Measurements from ENCODE around the gene LMOD3.

LMOD3 gene

DNA sequence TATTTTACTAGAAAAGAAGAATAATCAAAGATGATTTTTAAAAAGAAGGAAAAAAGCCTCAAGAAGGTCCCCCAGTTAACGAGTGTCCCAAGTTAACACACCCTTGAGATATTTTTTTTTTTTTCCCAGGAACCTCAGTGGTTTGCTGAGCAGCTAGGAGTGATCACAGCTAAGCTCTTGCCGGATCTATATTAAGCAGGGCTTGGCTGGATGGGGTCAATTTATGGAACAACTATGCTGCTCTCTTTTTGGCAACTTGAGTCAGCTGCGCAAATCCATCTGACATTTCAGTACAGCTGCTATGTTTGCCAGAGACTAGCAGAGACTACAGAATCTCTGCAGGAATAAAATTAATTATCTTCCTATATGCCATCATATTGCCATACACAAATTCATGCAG is at the start of gene LMOD3:
Gene LMOD3 (minus strand): TSS at position 193 of the 400 bp plus-strand sequence. CDS start 209 bp downstream, outside the sequence.
- no peak within 1 kb of the TSS for H3K4me3 ChIP-seq (ENCODE audit: low read depth, low read length)
- no peak for DNase-seq (ENCODE audit: low read depth, low spot score)
- in situ Hi-C loops (cut with HindIII; ENCODE audit: low sequenced_read_pairs) = no loop called here
- TF ChIP-seq, protein P1, sequence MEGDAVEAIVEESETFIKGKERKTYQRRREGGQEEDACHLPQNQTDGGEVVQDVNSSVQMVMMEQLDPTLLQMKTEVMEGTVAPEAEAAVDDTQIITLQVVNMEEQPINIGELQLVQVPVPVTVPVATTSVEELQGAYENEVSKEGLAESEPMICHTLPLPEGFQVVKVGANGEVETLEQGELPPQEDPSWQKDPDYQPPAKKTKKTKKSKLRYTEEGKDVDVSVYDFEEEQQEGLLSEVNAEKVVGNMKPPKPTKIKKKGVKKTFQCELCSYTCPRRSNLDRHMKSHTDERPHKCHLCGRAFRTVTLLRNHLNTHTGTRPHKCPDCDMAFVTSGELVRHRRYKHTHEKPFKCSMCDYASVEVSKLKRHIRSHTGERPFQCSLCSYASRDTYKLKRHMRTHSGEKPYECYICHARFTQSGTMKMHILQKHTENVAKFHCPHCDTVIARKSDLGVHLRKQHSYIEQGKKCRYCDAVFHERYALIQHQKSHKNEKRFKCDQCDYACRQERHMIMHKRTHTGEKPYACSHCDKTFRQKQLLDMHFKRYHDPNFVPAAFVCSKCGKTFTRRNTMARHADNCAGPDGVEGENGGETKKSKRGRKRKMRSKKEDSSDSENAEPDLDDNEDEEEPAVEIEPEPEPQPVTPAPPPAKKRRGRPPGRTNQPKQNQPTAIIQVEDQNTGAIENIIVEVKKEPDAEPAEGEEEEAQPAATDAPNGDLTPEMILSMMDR (IDR thresholded peaks at IDR 0.05; ENCODE audit: low read depth, low read length) = no peak

DNA sequence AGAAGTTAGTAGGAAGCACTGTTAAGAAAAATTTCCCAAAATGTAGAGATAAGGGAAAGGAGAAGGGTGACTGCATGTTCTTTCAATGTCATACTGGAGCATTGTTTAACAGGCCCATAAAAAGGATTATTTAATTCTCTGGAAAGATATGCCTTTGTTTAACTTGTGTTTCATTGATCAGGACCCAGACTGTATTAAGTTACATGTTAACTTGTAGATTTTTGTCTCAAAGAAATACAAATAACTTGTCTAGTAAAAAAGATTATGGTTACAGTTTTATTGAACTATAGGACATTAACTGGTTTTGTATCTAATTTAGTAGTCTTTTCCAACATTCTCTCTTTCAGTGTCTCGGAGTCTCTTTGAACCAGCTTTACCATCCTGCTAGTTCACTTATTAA is 49.7 kb upstream of the LMOD3 start:
- H3K4me3 ChIP-seq (ENCODE audit: low read depth, low read length) = no peak overlapping the region
- no peak for DNase-seq (ENCODE audit: low read depth, low spot score)
- in situ Hi-C loops (cut with HindIII; ENCODE audit: low sequenced_read_pairs) = no loop called here
- TF ChIP-seq, protein P1 (IDR thresholded peaks at IDR 0.05; ENCODE audit: low read depth, low read length) = no peak

DNA sequence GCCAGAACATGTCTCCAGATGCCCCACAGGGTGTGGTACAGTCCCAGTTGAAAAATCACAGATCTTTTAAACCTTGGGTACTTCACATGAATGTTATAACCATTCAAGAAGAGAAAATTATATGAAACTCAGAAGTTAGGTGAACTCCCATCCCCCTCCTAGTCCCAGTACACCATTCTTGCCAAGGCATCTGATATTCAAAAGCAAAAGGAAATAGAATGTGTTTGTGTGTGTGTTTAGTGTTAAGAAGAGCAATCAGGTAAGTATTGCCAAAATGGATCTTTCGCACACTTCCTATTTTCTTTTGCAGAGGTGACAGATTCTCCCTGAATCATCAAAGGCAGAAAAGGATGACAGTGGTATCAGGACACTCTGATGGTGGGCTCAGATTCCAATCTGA is 44.1 kb upstream of the LMOD3 start:
- H3K4me3 ChIP-seq (ENCODE audit: low read depth, low read length) = no peak overlapping the region
- in situ Hi-C loops (cut with HindIII; ENCODE audit: low sequenced_read_pairs) = no loop called here
- no peak for DNase-seq (ENCODE audit: low read depth, low spot score)
- TF ChIP-seq, protein P1 (IDR thresholded peaks at IDR 0.05; ENCODE audit: low read depth, low read length) = no peak

DNA sequence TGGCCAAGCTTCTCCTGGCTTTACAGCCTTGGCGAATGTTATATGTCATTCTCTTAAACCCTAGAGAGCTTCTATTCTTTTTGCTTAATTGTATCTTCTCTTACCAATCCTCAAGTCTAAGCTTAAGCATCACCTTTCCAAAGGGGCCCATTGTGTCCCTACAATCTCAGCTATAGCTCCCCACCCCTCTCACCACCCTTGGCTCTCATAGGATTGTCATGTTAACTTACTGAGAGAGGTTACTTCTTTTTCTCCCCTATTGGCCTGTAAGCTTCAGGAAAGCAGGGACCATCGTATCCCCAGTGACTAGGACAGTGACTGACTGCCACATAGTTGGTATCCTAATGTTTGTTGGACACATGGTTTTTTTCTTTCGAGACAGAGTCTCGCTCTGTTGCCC is 43.3 kb upstream of the LMOD3 start:
- no peak overlapping the region for H3K4me3 ChIP-seq (ENCODE audit: low read depth, low read length)
- in situ Hi-C loops (cut with HindIII; ENCODE audit: low sequenced_read_pairs) = no loop called here
- TF ChIP-seq, protein P1 (IDR thresholded peaks at IDR 0.05; ENCODE audit: low read depth, low read length) = no peak
- DNase-seq (ENCODE audit: low read depth, low spot score) = no peak

DNA sequence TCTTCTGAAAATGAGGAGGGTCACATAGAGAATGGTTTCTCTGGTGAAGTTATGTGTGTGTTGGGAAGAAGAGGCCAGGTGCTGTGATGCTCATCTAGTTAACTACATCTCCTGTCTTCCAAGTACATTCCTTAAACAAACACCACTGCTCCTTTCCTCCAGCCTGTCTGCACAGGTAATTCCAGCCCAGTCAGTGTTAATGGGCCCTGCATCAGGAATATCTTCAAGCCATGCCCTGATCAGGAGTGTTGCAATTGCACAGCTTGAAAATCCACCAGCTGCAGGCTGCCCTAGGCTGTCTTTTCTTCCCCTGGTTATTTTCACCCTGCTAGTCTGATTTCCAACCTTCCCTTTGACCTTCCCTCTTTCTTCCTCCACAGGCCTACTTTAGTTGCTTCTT is 41.9 kb upstream of the LMOD3 start:
- TF ChIP-seq, protein P1 (IDR thresholded peaks at IDR 0.05; ENCODE audit: low read depth, low read length) = no peak
- in situ Hi-C loops (cut with HindIII; ENCODE audit: low sequenced_read_pairs) = no loop called here
- DNase-seq (ENCODE audit: low read depth, low spot score) = no peak

DNA sequence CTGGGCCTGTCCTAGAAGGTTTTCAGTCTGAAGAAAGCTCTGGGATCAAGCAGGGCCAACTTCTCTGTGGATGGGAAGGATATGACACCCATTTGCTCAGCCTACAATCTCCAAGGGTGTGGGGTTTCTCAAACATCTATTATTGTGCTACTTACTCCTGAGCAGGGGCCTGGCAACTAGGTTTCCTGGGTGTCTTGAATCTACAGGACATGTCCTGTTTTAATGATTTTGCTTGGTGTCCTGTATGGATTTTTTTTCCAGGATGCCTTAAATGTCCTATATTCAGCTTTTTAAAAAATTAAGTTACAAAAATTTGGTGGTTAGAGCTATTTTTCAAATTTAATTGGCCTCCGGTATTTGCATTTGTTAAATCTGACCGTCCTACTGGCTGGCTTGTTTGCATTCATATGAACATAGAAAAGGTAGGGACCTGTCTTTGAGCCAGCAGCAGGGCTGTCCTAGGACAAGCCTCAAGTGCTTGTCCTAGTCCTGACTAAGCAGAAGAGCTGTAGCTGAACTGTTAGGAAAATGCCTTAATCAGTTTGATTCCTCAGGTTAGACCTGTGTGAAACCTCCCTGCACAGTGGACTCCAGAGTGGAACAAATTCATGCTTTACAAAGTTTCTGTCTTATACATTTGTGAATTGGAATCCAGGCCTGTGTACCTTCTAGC is 40.0 kb upstream of the LMOD3 start:
- TF ChIP-seq, protein P1 (IDR thresholded peaks at IDR 0.05; ENCODE audit: low read depth, low read length) = no peak
- DNase-seq (ENCODE audit: low read depth, low spot score) = no peak
- no peak overlapping the region for H3K4me3 ChIP-seq (ENCODE audit: low read depth, low read length)
- in situ Hi-C loops (cut with HindIII; ENCODE audit: low sequenced_read_pairs) = no loop called here

More for the DNA sequence above, 41.9 kb upstream of the LMOD3 start:
- no peak overlapping the region for H3K4me3 ChIP-seq (ENCODE audit: low read depth, low read length)
